GM15510 (cell line): ENCODE data around the gene MEF2A.

ENCODE experiments used
- POLR2A ChIP-seq: IDR thresholded peaks from 3 replicates; pipeline ENCODE4 v1.6.1; 2011; ENCODE audit warnings: borderline replicate concordance; ENCODE audit not compliant: insufficient read length; ENCODE audit errors: extremely low read depth

Gene MEF2A

GRCh38 chr15:99755692-99756409 is 190.1 kb downstream of the MEF2A start:
- TF ChIP-seq POLR2A = no peak

DNA sequence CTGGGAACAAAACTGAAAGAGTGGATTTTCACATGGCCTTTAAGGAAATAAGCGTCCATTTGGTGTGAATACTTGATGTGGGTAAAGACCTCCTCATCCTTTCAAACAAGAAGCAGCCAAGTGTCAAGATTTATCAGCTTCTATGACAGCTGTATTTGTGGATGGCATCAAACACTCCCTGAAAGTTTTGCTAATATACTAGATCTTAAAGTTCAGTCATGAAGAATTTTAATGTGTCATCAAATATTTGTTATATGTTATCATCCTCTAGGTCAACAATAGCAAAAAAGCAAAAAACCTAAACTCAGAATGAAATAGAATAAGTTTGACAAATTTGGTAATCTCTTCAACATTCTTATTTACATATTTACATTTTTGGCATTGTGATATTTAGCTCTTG is 196.5 kb downstream of the MEF2A start:
- no peak for TF ChIP-seq POLR2A

- no peak for TF ChIP-seq POLR2A
Measured at GRCh38 chr15:99763827-99764226, 198.0 kb downstream of the MEF2A start.

DNA sequence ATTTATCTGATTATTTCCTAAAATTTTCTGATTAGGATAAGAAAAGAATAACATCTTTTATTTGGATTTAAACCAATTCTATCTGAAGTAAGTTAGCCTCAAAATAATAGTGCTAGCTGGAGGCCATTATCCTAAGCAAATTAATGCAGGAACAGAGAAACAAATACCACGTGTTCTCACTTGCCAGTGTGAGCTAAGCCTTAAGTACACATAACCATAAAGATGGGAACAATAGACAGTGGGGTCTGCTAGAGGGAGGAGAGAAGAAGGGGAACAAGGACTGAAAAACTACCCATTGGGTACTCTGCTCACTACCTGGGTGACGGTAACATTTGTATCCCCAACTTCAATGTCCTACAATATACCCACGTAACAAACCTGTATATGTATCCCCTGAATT is 198.7 kb downstream of the MEF2A start:
- TF ChIP-seq POLR2A = no peak
